Ishikawa (cell line): ENCODE data around the gene ROPN1L.

Experiments
- EP300 ChIP-seq: IDR thresholded peaks from 2 replicates; pipeline ENCODE4 v1.6.1; 2012; ENCODE audit warnings: borderline replicate concordance
- YY1 ChIP-seq: IDR thresholded peaks from 2 replicates; pipeline ENCODE4 v1.6.1; 2012; ENCODE audit warnings: low read depth

DNA sequence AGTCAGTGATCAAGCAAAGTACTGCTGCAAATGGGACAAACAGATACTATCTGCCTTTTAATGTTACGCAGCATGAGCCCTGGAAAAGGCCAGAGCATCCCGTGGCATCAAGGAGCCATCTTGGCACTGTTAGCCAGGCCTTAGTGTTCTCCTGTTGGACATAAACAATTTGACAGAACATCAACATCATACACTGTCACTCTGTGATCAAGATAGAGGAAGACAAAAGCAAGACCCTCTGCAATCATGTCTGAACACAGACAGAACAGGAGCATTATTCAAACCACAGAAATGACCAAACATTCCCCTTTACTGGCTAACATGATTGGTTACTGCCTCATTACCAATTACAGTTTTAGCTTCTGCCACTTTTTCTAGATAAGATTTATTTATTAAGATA is 21.2 kb upstream of the ROPN1L start:
- TF ChIP-seq YY1 (no peak), EP300 (no peak)
